ENCODE results near the gene MPRIP.
"Not testable (repeated sequence)": the region's sequence is repeated elsewhere in the genome, so short reads cannot be mapped to it uniquely, and the experiment has no call there.

The MPRIP gene

GRCh38 chr17:17151541-17151940, 109.3 kb downstream of the MPRIP start:
- no peak for DNase-seq

- DNase-seq = no peak
Measured at GRCh38 chr17:17151962-17152361, 109.7 kb downstream of the MPRIP start.

GRCh38 chr17:17152385-17152784, 110.1 kb downstream of the MPRIP start:
- no peak for DNase-seq

GRCh38 chr17:17153071-17153470, 110.8 kb downstream of the MPRIP start:
- DNase-seq = no peak

GRCh38 chr17:17153709-17154108, 111.5 kb downstream of the MPRIP start:
- DNase-seq = no peak

- DNase-seq = no peak
Measured at GRCh38 chr17:17154556-17154955, 112.3 kb downstream of the MPRIP start.

GRCh38 chr17:17154981-17155380, 112.7 kb downstream of the MPRIP start:
- no peak for DNase-seq

- no peak for DNase-seq
Measured at GRCh38 chr17:17155568-17155967, 113.3 kb downstream of the MPRIP start.

- DNase-seq = no peak
Measured at GRCh38 chr17:17156107-17156506, 113.8 kb downstream of the MPRIP start.

GRCh38 chr17:17156511-17156910, 114.3 kb downstream of the MPRIP start:
- DNase-seq = no peak

- no peak for DNase-seq
Measured at GRCh38 chr17:17157041-17157440, 114.8 kb downstream of the MPRIP start.

GRCh38 chr17:17158506-17158905, 116.2 kb downstream of the MPRIP start:
- not testable (repeated sequence) for DNase-seq

GRCh38 chr17:17159571-17159970, 117.3 kb downstream of the MPRIP start:
- no peak for DNase-seq

- no peak for DNase-seq
Measured at GRCh38 chr17:17161121-17161520, 118.9 kb downstream of the MPRIP start.

GRCh38 chr17:17161759-17162158, 119.5 kb downstream of the MPRIP start:
- DNase-seq = no peak

- no peak for DNase-seq
Measured at GRCh38 chr17:17164156-17164555, 121.9 kb downstream of the MPRIP start.

GRCh38 chr17:17164676-17165075, 122.4 kb downstream of the MPRIP start:
- DNase-seq = no peak

- no peak for DNase-seq
Measured at GRCh38 chr17:17165666-17166308, 123.5 kb downstream of the MPRIP start.

GRCh38 chr17:17166446-17166845, 124.2 kb downstream of the MPRIP start:
- DNase-seq = no peak

- no peak for DNase-seq
Measured at GRCh38 chr17:17167356-17167755, 125.1 kb downstream of the MPRIP start.

GRCh38 chr17:17167986-17168385, 125.7 kb downstream of the MPRIP start:
- DNase-seq = no peak

GRCh38 chr17:17168401-17168800, 126.1 kb downstream of the MPRIP start:
- no peak for DNase-seq

- DNase-seq = no peak
Measured at GRCh38 chr17:17169396-17169795, 127.1 kb downstream of the MPRIP start.

GRCh38 chr17:17170346-17170985, 128.2 kb downstream of the MPRIP start:
- DNase-seq = no peak

GRCh38 chr17:17171186-17171585, 128.9 kb downstream of the MPRIP start:
- no peak for DNase-seq

Data from NCI-H2107 (cell line).